WERI-Rb-1 (cell line): ENCODE measurements around the gene MYH6.

Experiments used
- DNase-seq: peaks from one replicate; pipeline ENCODE4 v3.0.0-alpha.2; 2020
- H3K27ac ChIP-seq: fragments of 250-450 bp; sonication (Bioruptor Pico); 2 replicates; pipeline ENCODE4 v1.5.1; 2020; ENCODE audit warnings: mild to moderate bottlenecking, moderate library complexity
- H3K27me3 ChIP-seq: fragments of 250-450 bp; sonication (Bioruptor Pico); 2 replicates; pipeline ENCODE4 v1.5.1; 2021; ENCODE audit warnings: mild to moderate bottlenecking, low read depth, moderate library complexity; ENCODE audit not compliant: insufficient read depth, severe bottlenecking
- H3K36me3 ChIP-seq: fragments of 250-450 bp; sonication (Bioruptor Pico); 2 replicates; pipeline ENCODE4 v1.5.1; 2020; ENCODE audit warnings: mild to moderate bottlenecking, moderate library complexity
- H3K4me3 ChIP-seq: 2 replicates; pipeline ENCODE4 v1.5.1; 2011; ENCODE audit warnings: low read depth, mild to moderate bottlenecking, control low read depth, low read length
- H3K9me3 ChIP-seq: fragments of 250-450 bp; sonication (Bioruptor Pico); 2 replicates; pipeline ENCODE4 v1.5.1; 2021; ENCODE audit warnings: mild to moderate bottlenecking, moderate library complexity; ENCODE audit not compliant: severe bottlenecking
- CTCF ChIP-seq: IDR thresholded peaks from 2 replicates; pipeline ENCODE4 v1.5.1; 2011; ENCODE audit warnings: low read depth, mild to moderate bottlenecking, control low read depth, inconsistent platforms, low read length

The MYH6 gene

GRCh38 chr14:23346693-23347405, 61.2 kb downstream of the MYH6 start:
- DNase-seq = no peak
- Histone ChIP-seq H3K27ac (no peak overlapping the region), H3K36me3 (no peaks in the 10 kb centered on the region), H3K9me3 (no peaks in the 10 kb centered on the region), H3K4me3 (no peak overlapping the region), H3K27me3 (no peaks in the 10 kb centered on the region)
- TF ChIP-seq CTCF = no peak

- Histone ChIP-seq H3K4me3 (no peak overlapping the region), H3K36me3 (no peaks in the 10 kb centered on the region), H3K27me3 (no peaks in the 10 kb centered on the region), H3K27ac (no peak overlapping the region), H3K9me3 (no peaks in the 10 kb centered on the region)
- peak; percentile 45 for TF ChIP-seq CTCF
- peak; percentile 40 for DNase-seq
Measured at GRCh38 chr14:23345987-23346692, 61.9 kb downstream of the MYH6 start.

GRCh38 chr14:23344481-23344880, 63.6 kb downstream of the MYH6 start:
- no peak for TF ChIP-seq CTCF
- Histone ChIP-seq H3K36me3 (no peaks in the 10 kb centered on the region), H3K27me3 (no peaks in the 10 kb centered on the region), H3K27ac (no peak overlapping the region), H3K4me3 (no peak overlapping the region), H3K9me3 (peaks cover 9% of the 10 kb centered on the region)
- no peak for DNase-seq

- TF ChIP-seq CTCF = no peak
- Histone ChIP-seq H3K27ac (no peak overlapping the region), H3K4me3 (no peak overlapping the region), H3K27me3 (no peaks in the 10 kb centered on the region), H3K9me3 (peaks cover 11% of the 10 kb centered on the region), H3K36me3 (no peaks in the 10 kb centered on the region)
- DNase-seq = no peak
Measured at GRCh38 chr14:23339506-23340268, 68.4 kb downstream of the MYH6 start.

- H3K27ac ChIP-seq = no peak overlapping the region
- H3K27me3 ChIP-seq = no peaks in the 10 kb centered on the region
Measured at GRCh38 chr14:23335623-23336022, 72.5 kb downstream of the MYH6 start.

More at GRCh38 chr14:23335623-23336022, 72.5 kb downstream of the MYH6 start:
- H3K4me3 ChIP-seq = no peak overlapping the region
- H3K9me3 ChIP-seq = peaks cover 11% of the 10 kb centered on the region
- no peak for DNase-seq
- TF ChIP-seq CTCF = no peak
- H3K36me3 ChIP-seq = no peaks in the 10 kb centered on the region
